ENCODE measurements around the gene PPP1R14C. TPM values are rescaled to one million over a fixed set of nuclear protein-coding genes. Genes with fewer than 3 reads are reported as not detected.

The PPP1R14C gene
- total RNA-seq, 4 donors from 2014 or later, result 0.34 TPM; not detected in 3

GRCh38 chr6:150279533-150279932 lies 136.7 kb downstream of the PPP1R14C start:
- TF ChIP-seq CTCF (IDR thresholded peaks at IDR 0.05; ENCODE audit: low read depth), result no peak

DNA sequence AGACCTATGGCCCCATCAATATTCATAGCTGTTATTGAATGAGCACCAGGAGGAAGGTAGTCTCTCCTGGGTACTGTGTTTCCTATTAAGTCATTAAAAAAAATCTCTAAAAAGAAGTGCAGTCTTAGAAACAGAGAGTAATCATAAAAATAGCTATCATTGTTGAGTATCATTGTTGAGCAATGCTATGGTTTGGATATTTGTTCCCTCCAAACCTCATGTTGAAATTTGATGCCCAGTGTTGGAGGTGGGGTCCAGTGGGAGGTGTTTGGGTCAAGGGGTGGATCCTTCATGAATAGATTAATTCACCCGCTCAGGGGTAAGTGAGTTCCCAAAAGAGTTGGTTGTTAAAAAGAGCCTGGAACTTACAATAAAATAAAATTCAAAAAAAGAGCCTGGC lies 137.9 kb downstream of the PPP1R14C start:
- no peak for TF ChIP-seq CTCF (IDR thresholded peaks at IDR 0.05; ENCODE audit: low read depth)

GRCh38 chr6:150281767-150282166 lies 138.9 kb downstream of the PPP1R14C start:
- TF ChIP-seq CTCF (IDR thresholded peaks at IDR 0.05; ENCODE audit: low read depth), result no peak

DNA sequence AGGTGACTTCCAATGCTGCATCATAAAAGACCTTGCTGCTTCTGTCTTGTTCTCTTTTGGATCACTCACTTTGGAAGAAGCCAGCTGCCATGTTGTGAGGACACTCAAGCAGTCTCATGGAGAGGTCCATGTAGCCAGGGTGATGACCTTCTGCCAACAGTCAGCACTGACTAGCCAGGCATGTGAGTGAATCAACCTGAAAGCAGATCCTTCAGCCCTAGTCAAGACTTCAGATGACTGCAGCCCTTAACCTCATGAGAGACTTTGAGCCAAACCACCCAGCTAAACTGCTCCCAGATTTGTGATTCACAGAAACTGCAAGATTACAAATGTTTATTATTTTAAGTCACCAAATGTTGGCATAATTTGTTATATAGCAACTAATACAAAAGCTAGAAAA lies 140.0 kb downstream of the PPP1R14C start:
- TF ChIP-seq CTCF (IDR thresholded peaks at IDR 0.05; ENCODE audit: low read depth), result no peak

DNA sequence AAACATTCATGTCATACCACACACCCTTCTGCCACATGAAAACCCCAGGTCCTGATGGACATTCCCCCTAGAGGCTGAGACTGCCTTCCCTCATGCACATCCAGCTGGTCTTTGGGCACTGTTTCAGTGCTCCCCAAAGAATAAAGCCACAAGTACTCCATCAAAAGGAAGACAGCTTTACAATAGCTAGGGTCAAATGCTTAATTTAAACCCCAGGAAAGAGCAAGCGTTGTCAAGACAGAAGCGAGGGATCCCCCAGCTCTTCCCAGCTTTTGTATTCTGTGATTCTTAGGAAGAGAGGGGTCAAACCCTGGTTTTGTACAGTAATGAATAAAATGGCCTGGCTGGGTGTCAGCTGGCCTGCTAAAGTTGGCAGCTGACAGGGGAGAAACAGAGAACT lies 143.6 kb downstream of the PPP1R14C start:
- TF ChIP-seq CTCF (IDR thresholded peaks at IDR 0.05; ENCODE audit: low read depth), result no peak

DNA sequence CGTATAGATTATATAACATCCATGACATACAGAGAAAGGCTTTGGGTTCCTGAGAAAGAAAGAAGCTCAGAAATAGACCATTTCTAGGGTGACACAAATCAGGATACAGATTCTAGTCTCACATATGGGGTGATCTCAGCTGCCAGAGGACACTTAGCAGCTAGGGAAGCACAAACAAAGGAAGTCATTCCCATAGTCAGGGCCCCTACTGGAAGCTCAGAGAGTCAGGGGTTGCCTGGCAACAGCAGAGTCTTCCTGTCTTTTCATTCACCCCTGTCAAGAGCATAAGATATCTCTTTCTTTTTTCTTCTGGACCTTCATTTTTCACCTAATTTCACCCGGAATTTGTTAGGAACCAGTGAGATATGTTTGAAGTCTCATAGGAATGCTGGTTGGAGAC lies 144.1 kb downstream of the PPP1R14C start:
- no peak for TF ChIP-seq CTCF (IDR thresholded peaks at IDR 0.05; ENCODE audit: low read depth)

DNA sequence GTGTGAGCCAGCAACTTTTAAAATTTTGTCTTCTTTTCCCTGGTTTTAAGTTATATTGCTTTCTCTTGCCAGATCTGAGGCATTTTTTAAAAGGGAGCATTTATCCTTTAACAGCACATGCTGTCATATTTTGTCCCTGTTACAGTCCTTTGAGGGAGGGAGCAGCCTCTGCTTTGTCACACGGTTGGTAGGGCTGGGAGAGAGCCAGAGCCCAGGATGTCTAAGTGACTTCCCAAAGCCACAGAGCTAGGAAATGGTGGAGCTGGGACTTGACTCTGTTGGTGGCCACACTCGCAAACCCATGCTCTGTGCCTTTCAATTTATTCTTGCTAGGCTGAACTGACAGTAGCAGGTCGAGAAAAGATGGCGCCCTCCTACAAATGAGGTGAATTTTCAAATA lies 145.6 kb downstream of the PPP1R14C start:
- no peak for TF ChIP-seq CTCF (IDR thresholded peaks at IDR 0.05; ENCODE audit: low read depth)
